Fibroblast of lung (primary cell): ENCODE data around the gene MYOM3.

Experiments
- CTCF ChIP-seq, 2 donors: IDR thresholded peaks in 1 of 2; conservative IDR thresholded peaks in 1 of 2; 1 replicate in 1 of 2; 2 replicates in 1 of 2; pipeline ENCODE4 v1.5.1; 2011 to 2012; ENCODE audit warnings: low read length in 2 of 2, control low read depth in 1 of 2, inconsistent platforms in 1 of 2, low read depth in 1 of 2, mild to moderate bottlenecking in 1 of 2
- EZH2 ChIP-seq: IDR thresholded peaks from 2 replicates; pipeline ENCODE4 v1.5.1; 2012; ENCODE audit warnings: low read length, control low read depth, mild to moderate bottlenecking; ENCODE audit errors: missing control alignments

DNA sequence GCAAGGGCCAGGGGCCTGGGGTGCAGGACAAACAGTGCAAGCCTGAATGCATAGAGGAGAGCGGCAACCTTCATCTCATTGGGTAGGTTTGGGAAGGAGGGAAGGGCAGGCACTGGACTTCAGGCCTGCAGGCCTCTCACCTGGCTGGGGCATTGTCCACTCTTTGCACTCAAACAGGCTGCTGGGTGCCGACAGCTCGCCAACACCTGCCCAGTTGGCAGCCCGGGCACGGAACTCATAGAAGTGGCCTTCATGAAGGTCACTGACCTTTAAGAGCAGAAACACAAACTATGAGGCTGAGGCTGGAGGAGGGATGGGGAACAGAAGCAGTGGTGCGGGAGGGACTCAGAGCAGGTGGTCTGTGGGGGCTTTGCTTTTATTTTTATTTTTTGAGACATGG, 30.7 kb downstream of the MYOM3 start:
- TF ChIP-seq CTCF (conservative IDR thresholded peaks at IDR 0.05 in 1 of 2, IDR thresholded peaks at IDR 0.05 in 1 of 2; ENCODE audit: low read depth in 1 of 2, low read length in 2 of 2) (no peak), EZH2 (no peak)
